Natural killer cell (primary cell): Measurements from ENCODE around the gene SPP2. TPM values are rescaled to one million over a fixed set of nuclear protein-coding genes. Genes with fewer than 3 reads are reported as not detected.

Experiments
- ATAC-seq, 3 donors: fragments of 150-1000 bp in 2 of 3; fragments of 200-7000 bp in 1 of 3; cut with Tn5 transposase; 1 replicate in 1 of 3; 2 replicates in 2 of 3; pipeline ENCODE4 v1.10.0; 2021; ENCODE audit warnings: mild to moderate bottlenecking in 2 of 3, moderate library complexity in 2 of 3
- DNase-seq, 2 donors: peaks; one replicate each; pipeline versions ENCODE4 v3.0.0 to v3.0.0-alpha.2; 2013 to 2021; ENCODE audit warnings: mixed read lengths in 1 of 2
- H3K27ac ChIP-seq: one replicate; pipeline ENCODE4 v1.5.1; 2013; ENCODE audit warnings: mild to moderate bottlenecking, low read length
- H3K27me3 ChIP-seq: one replicate; pipeline ENCODE4 v1.6.1; 2013; ENCODE audit warnings: low read length; ENCODE audit not compliant: control insufficient read depth, insufficient read depth
- H3K36me3 ChIP-seq: one replicate; pipeline ENCODE4 v1.6.1; 2013; ENCODE audit warnings: low read length; ENCODE audit not compliant: control insufficient read depth, insufficient read depth
- H3K4me1 ChIP-seq: one replicate; pipeline ENCODE4 v1.6.1; 2013; ENCODE audit warnings: low read length; ENCODE audit not compliant: control insufficient read depth, insufficient read depth
- H3K4me3 ChIP-seq: one replicate; pipeline ENCODE4 v1.5.1; 2013; ENCODE audit warnings: low read length
- H3K9me3 ChIP-seq: one replicate; pipeline ENCODE4 v1.6.1; 2013; ENCODE audit warnings: low read length; ENCODE audit not compliant: control insufficient read depth, insufficient read depth
- H3K27ac Mint-ChIP-seq, 2 donors: one replicate each; pipeline ENCODE4 v1.8.0; 2022; ENCODE audit warnings: mild to moderate bottlenecking in 2 of 2, mixed read lengths in 2 of 2, moderate library complexity in 1 of 2
- H3K27me3 Mint-ChIP-seq, 2 donors: one replicate each; pipeline ENCODE4 v1.8.0; 2022; ENCODE audit warnings: low read depth in 2 of 2, mixed read lengths in 2 of 2
- H3K36me3 Mint-ChIP-seq: one replicate; pipeline ENCODE4 v1.8.0; 2022; ENCODE audit warnings: mixed read lengths
- H3K4me1 Mint-ChIP-seq, 2 donors: one replicate each; pipeline ENCODE4 v1.8.0; 2022; ENCODE audit warnings: mixed read lengths in 2 of 2
- H3K4me3 Mint-ChIP-seq: one replicate; pipeline ENCODE4 v1.8.0; 2022; ENCODE audit warnings: mild to moderate bottlenecking, moderate library complexity, mixed read lengths
- H3K9me3 Mint-ChIP-seq, 2 donors: one replicate each; pipeline ENCODE4 v1.8.0; 2022; ENCODE audit warnings: mixed read lengths in 2 of 2
- WGBS: methylation state at CpG from one replicate; pipeline ENCODE4 v1.1.7; 2013; ENCODE audit warnings: missing lambda C conversion rate; ENCODE audit not compliant: insufficient coverage; 5-methylcytosine and 5-hydroxymethylcytosine counted together
- intact Hi-C: fragments of 100-400 bp; cut with micrococcal nuclease; formaldehyde crosslinking; loops from one replicate; pipeline ENCODE4 v1.14.2; 2022
- total RNA-seq, 4 donors: library from RNA; stranded (reverse); fragments of 120-200 nt in 1 of 4; gene quantifications; one replicate each; pipeline versions ENCODE4 v1.2.3 to v1.2.4, GENCODE V29; 2013 to 2022
- TF ChIP-seq, protein P1 (sequence below): fragments of 200-600 bp; IDR thresholded peaks from one replicate; pipeline ENCODE4 v1.8.0; 2022; ENCODE audit warnings: antibody characterized with exemption

SPP2 gene
- total RNA-seq, 3 donors from 2014 or later (not counting 1 experiment from before 2014, with no cell fraction given), result not detected

DNA sequence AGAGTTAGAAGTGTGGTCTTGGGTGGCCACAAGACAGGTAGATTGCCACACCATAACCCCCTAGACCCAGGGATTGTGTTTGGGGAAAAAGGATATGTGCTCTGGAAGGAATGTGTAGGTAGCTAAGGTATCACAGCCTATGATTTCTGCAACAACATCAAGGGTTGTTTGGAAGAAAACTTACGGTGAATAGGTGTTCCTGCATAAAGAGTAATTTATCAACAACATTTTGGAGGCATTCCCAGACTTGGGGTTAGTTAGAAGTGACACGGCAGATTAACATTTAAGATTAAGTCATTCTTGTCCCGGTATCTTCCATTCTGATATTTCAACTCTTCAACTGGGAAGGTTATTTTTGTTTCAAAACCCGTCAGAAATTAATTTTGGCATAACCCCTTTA lies 65.5 kb downstream of the SPP2 start:
- ATAC-seq, result no peak
- H3K36me3 Mint-ChIP-seq, result no peaks in the 10 kb centered on the region
- Histone ChIP-seq H3K4me1 (no peaks in the 10 kb centered on the region), H3K36me3 (no peaks in the 10 kb centered on the region), H3K27me3 (no peaks in the 10 kb centered on the region), H3K4me3 (no peak overlapping the region), H3K27ac (no peak overlapping the region), H3K9me3 (no peaks in the 10 kb centered on the region)
- H3K9me3 Mint-ChIP-seq, result no peaks in the 10 kb centered on the region
- WGBS, result 23% methylated on average over 3 of the region's 4 CpGs
- TF ChIP-seq, protein P1, sequence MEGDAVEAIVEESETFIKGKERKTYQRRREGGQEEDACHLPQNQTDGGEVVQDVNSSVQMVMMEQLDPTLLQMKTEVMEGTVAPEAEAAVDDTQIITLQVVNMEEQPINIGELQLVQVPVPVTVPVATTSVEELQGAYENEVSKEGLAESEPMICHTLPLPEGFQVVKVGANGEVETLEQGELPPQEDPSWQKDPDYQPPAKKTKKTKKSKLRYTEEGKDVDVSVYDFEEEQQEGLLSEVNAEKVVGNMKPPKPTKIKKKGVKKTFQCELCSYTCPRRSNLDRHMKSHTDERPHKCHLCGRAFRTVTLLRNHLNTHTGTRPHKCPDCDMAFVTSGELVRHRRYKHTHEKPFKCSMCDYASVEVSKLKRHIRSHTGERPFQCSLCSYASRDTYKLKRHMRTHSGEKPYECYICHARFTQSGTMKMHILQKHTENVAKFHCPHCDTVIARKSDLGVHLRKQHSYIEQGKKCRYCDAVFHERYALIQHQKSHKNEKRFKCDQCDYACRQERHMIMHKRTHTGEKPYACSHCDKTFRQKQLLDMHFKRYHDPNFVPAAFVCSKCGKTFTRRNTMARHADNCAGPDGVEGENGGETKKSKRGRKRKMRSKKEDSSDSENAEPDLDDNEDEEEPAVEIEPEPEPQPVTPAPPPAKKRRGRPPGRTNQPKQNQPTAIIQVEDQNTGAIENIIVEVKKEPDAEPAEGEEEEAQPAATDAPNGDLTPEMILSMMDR, result no peak
- peaks cover 6% of the 10 kb centered on the region in 2 donors for H3K4me1 Mint-ChIP-seq
- peaks cover 10 to 15% of the 10 kb centered on the region in 2 donors for H3K27me3 Mint-ChIP-seq
- intact Hi-C loops, result no loop called here
- DNase-seq, result no peak
- H3K27ac Mint-ChIP-seq, result no peak overlapping the region
- no peak overlapping the region for H3K4me3 Mint-ChIP-seq

DNA sequence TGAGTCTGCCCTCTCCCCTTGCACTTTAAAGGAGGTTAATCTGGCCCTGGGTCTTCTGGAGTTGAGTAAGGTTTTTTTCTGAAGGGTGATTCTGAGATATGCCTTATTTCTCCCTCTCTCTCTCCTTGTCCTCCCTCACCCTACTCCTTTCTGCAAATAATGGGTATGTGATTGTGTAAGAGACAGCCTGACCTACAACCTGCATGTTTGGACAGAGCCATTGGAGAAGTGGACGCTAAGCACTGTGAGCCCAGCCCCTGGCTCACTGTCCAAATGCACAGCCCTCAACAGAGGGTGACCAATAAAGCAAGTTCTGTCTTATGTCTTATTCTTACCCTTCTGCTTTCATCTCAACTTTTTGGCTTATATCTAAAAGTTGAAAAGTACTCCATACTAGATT lies 71.5 kb downstream of the SPP2 start:
- intact Hi-C loops, result no loop called here
- no peak overlapping the region for H3K4me3 Mint-ChIP-seq
- H3K9me3 ChIP-seq, result no peaks in the 10 kb centered on the region
- H3K36me3 Mint-ChIP-seq, result no peaks in the 10 kb centered on the region
- ATAC-seq (no peak), DNase-seq (no peak)
- TF ChIP-seq, protein P1, result no peak
- no peak overlapping the region for H3K4me3 ChIP-seq
- H3K27me3 ChIP-seq, result no peaks in the 10 kb centered on the region
- no peaks in the 10 kb centered on the region for H3K27me3 Mint-ChIP-seq
- H3K9me3 Mint-ChIP-seq, result no peaks in the 10 kb centered on the region
- H3K4me1 ChIP-seq, result no peaks in the 10 kb centered on the region
- H3K27ac Mint-ChIP-seq, result no peak overlapping the region
- 100% methylated on average over 1 of the region's 1 CpG for WGBS
- H3K36me3 ChIP-seq, result no peaks in the 10 kb centered on the region
- H3K27ac ChIP-seq, result no peak overlapping the region
- peaks cover 6% of the 10 kb centered on the region in 2 donors for H3K4me1 Mint-ChIP-seq

- ATAC-seq (no peak), DNase-seq (no peak)
- 83% methylated on average over 6 of the region's 7 CpGs for WGBS
- Mint-ChIP-seq H3K9me3 (no peaks in the 10 kb centered on the region), H3K36me3 (no peaks in the 10 kb centered on the region), H3K27ac (no peak overlapping the region), H3K4me1 (peaks cover 7 to 20% of the 10 kb centered on the region in 2 donors), H3K27me3 (no peaks in the 10 kb centered on the region), H3K4me3 (no peak overlapping the region)
- intact Hi-C loops, result no loop called here
- no peaks in the 10 kb centered on the region for H3K27me3 ChIP-seq
- peaks cover 12% of the 10 kb centered on the region for H3K4me1 ChIP-seq
- TF ChIP-seq, protein P1, result no peak
- H3K27ac ChIP-seq, result no peak overlapping the region
- no peaks in the 10 kb centered on the region for H3K36me3 ChIP-seq
- no peak overlapping the region for H3K4me3 ChIP-seq
- no peaks in the 10 kb centered on the region for H3K9me3 ChIP-seq
Measured at GRCh38 chr2:234125451-234126145, 75.1 kb downstream of the SPP2 start.

GRCh38 chr2:234126146-234126470 lies 75.6 kb downstream of the SPP2 start:
- no peak for ATAC-seq
- Mint-ChIP-seq H3K4me3 (no peak overlapping the region), H3K27me3 (no peaks in the 10 kb centered on the region), H3K4me1 (peaks cover 10 to 22% of the 10 kb centered on the region in 2 donors), H3K36me3 (no peaks in the 10 kb centered on the region), H3K9me3 (no peaks in the 10 kb centered on the region), H3K27ac (no peak overlapping the region)
- no peaks in the 10 kb centered on the region for H3K36me3 ChIP-seq
- no peak for DNase-seq
- H3K9me3 ChIP-seq, result no peaks in the 10 kb centered on the region
- TF ChIP-seq, protein P1, result no peak
- WGBS, result 94% methylated on average over 6 of the region's 6 CpGs
- H3K4me1 ChIP-seq, result peaks cover 12% of the 10 kb centered on the region
- intact Hi-C loops, result no loop called here
- H3K4me3 ChIP-seq, result no peak overlapping the region
- no peak overlapping the region for H3K27ac ChIP-seq
- H3K27me3 ChIP-seq, result no peaks in the 10 kb centered on the region
